Prostate gland (tissue), 2 donors: ENCODE data around the gene WRNIP1.

Experiments
- POLR2A ChIP-seq: fragments of 450-650 bp; IDR thresholded peaks from one replicate; pipeline ENCODE4 v1.6.1; 2016; ENCODE audit warnings: antibody characterized with exemption, mild to moderate bottlenecking
- TF ChIP-seq, protein P1 (sequence below), 4 experiments: fragments of 200-600 bp in 2 of 4; fragments of 450-650 bp in 2 of 4; sonication (generic) in 2 of 4; IDR thresholded peaks; 1 replicate in 3 of 4; 2 replicates in 1 of 4; pipeline ENCODE4 v1.5.1; 2016 to 2019; ENCODE audit warnings: antibody characterized with exemption in 4 of 4, mild to moderate bottlenecking in 2 of 4, moderate library complexity in 2 of 4

DNA sequence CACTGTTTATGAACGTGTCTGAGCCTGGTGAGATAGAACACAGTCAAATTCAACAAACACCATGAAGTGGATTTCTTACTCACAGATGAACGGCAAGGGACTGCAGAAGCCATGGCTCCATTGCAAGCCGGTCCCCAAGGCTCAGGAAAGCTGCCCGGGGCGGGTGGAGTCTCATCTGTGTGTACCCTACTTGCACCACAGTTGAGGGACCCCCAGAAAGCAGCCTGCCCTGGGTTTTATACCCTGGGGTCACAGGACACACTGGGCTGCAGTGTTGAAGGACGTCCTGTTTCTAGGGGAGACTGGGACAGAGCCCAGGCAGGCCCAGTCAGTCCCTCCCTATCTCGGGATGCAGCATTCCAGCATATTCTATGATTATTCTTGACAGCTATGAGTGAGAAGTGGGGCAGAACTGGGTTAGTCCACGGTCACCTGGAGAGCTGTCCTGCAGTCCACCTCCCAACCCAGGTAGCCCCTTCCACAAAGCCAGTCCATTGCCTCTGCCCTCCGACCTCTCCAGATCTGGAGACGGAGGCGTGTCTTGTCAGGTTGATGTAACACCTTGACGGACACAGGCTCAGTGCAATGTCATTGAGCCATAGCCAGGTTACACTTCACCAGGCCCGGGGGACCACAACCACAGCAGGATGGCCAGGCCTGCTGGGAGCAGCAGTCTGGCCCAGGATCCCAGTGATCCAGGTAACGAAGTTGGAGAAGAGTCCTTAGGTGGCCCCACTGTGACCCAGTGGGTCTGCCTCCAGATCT, 35.5 kb downstream of the WRNIP1 start:
- TF ChIP-seq, protein P1, sequence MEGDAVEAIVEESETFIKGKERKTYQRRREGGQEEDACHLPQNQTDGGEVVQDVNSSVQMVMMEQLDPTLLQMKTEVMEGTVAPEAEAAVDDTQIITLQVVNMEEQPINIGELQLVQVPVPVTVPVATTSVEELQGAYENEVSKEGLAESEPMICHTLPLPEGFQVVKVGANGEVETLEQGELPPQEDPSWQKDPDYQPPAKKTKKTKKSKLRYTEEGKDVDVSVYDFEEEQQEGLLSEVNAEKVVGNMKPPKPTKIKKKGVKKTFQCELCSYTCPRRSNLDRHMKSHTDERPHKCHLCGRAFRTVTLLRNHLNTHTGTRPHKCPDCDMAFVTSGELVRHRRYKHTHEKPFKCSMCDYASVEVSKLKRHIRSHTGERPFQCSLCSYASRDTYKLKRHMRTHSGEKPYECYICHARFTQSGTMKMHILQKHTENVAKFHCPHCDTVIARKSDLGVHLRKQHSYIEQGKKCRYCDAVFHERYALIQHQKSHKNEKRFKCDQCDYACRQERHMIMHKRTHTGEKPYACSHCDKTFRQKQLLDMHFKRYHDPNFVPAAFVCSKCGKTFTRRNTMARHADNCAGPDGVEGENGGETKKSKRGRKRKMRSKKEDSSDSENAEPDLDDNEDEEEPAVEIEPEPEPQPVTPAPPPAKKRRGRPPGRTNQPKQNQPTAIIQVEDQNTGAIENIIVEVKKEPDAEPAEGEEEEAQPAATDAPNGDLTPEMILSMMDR (IDR thresholded peaks at IDR 0.05), result no peak
- no peak for TF ChIP-seq POLR2A
